Bronchus fibroblast of lung (primary cell): ENCODE measurements around the gene FAM163A. TPM values are rescaled to one million over a fixed set of nuclear protein-coding genes. Genes with fewer than 3 reads are reported as not detected.

Experiments used
- total RNA-seq: library from RNA; depleted of rRNA; stranded (reverse); fragments of >200 nt; gene quantifications from 2 replicates; pipeline ENCODE4 v1.2.3, GENCODE V29; 2015

Gene FAM163A
- total RNA-seq: not detected in 2 replicates

DNA sequence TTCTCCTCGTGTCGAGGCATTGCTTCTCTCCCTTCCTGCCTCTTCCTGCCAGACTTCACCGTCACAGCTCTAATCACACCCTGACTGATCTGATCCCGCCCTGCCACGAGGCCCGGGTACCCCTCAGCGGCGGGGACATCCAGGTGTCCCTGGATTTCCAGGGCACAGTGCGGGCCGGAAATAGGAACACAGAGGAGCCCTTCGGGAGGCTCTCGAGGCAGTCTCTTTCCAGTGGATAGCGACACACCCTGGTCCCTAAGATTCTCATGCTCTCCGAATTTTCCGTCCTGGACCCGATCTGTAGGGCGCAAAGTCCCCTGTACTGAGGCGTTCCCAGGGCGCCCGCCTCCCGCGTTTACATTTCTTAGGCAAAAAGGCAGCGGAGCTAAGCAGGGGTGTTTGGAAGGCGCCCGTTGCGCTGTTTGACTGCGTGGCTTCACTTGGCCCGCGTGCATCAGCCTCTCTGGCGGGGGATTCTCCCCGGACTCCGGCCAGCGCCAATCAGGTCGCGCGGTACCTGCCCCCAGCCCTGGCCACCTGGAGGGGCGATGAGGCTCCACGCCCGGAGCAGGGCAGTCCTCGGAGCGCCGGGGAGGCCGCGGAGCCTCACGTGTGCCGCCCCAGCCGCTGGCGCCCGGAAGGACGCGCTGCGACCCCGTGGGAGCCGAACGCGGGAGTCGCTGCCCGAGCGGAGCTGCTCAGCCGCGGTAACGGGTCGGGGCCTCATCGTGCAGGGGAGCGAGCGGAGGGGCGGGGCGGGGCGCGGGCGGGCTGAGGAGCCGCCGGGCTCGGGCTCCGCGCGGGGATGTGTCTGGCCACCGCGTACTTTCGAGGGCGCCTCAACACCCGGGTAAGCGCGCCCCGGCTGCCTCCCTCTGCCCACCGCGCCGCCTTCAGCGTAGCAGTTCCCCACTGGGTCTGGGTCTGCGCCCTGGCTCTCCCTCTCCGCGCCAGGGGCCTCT lies at the start of gene FAM163A:
Gene FAM163A, plus strand, starts transcription at position 575 of the 962 bp plus-strand sequence. CDS start 69,807 bp downstream, outside the sequence.

Other genes starting within 250 kb of the FAM163A start
- gene NPHS2, start 167.3 kb upstream of the FAM163A start, total RNA-seq: not detected in 2 replicates
- not detected in 2 replicates for gene TDRD5, start 151.5 kb upstream of the FAM163A start, total RNA-seq
- gene TOR1AIP2, start 134.5 kb downstream of the FAM163A start, total RNA-seq: 37.6 and 49.9 TPM in 2 replicates
- 26.6 and 30.8 TPM in 2 replicates for gene TOR1AIP1, start 139.0 kb downstream of the FAM163A start, total RNA-seq
- 13.2 and 16.5 TPM in 2 replicates for gene CEP350, start 211.5 kb downstream of the FAM163A start, total RNA-seq